ENCODE results near the gene MTFMT.

MTFMT gene

DNA sequence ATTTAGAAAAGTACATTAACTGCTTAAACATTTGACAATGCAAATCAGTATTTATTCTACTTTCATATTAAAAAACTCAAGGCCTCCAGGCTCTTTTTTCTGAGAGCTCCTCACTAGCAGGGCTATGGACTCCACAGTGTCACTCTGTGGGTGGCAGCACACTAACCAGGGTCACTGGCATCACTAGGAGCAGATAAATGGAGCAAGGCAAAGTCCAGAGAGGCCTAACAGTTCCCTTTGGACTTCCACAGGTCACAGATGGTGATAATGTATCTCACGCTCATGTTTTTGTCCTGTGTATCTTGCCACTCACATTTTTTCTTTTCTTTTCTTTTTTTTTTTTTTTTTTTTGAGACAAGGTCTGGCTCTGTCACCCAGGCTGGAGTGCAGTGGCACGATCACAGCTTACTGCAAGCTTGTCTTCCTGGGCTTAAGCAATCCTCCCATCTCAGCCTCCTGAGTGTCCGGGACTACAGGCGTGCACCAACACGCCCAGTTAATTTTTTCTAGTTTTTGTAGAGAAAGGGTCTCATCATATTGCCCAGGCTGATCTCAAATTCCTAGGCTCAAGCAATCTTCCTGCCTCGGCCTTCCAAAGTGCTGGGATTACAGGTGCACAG, 47.5 kb downstream of the MTFMT start:
- no peak for DNase-seq

DNA sequence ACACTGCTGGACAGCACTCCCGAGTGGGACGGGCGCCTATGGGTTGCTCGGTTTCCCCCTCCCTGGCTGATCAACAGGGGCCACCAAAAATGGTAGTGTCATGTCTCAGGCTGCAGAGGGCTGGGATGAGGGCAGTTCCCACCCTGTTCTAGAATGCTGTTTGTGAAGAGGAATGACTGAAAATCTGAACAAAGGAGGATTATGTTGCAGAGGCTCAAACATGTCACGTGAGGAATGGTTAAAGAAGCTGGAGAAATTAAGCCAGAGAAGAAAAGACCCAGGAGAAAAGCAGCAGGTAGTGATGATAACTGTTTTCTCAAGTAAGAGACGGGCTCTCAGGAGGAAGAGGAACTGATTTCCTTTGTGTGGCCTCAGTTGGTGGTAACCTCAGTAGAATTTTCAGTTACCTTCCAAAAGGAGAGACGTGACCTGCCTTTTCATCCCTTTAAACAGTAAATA, 50.2 kb downstream of the MTFMT start:
- no peak for DNase-seq

- DNase-seq, result no peak
These were observed 54.0 kb downstream of the MTFMT start for GRCh38 chr15:64975390-64975789.

- no peak for DNase-seq
These were observed 58.7 kb downstream of the MTFMT start for GRCh38 chr15:64970698-64971097.

DNA sequence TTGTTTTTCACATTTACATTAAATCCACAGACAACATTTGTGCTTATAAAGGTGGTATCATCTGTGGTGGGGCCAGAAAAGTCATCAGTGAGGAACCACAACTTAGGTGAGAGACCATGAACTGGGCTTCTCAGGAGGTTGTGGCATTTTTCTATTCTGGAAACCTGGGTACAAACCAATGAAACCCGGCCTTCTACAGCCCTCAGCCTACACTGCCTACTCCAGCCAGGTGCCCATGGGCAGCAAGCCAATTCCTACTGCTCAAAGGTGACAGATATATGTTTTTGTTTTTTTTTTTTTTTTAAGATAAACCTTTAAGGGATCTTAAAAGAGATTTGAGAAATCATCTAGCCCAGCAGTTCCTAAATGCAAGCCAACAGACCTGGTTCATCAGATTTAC, 60.0 kb downstream of the MTFMT start:
- no peak for DNase-seq

DNA sequence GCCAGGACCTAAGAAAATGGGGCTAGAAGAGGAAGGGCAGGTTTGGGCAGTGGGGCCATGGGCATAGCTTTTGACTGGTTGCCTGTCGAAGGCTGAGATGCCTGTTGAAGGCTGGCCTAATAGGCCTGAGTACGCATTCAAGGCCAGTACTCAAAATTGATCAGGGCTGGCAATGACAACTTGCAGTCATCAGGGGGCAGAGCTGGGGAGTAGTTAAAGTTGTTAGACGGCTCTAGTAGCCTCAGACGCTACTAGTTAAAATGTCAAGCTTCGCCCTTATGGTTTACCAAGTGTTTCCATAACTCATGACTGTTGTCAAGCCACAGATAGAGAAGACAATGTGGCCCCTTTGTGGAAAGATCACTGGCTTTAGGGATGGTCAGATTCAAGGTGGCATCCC, 68.4 kb downstream of the MTFMT start:
- DNase-seq, result no peak

DNA sequence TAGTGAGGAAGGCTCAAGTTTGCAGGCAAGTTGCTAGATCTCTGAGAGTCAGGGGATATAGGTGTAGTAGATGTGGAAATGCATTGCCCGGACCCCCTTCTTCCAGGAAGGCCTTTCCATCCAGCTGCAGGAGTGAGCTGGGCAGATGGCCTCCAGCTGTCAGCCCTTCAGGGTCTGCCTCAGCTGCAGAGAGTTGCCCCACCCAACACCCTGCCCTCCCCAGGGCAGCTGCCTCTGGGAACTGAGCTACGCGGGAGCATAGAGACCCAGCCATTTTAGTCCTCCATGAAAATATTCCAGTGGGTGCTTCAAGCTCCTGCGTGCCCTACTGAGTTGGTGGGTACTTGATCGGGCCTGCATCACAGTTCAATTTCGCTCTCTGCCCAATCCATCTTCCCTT, 69.3 kb downstream of the MTFMT start:
- no peak for DNase-seq

GRCh38 chr15:64959128-64959527, 70.3 kb downstream of the MTFMT start:
- DNase-seq, result no peak

GRCh38 chr15:64954395-64954794, 75.0 kb downstream of the MTFMT start:
- DNase-seq, result no peak

GRCh38 chr15:64951777-64952418, 77.5 kb downstream of the MTFMT start:
- DNase-seq, result no peak
